GM19043 (cell line): ENCODE data around the gene IGSF23.

Source experiments
- ATAC-seq: cut with Tn5 transposase; IDR thresholded peaks from one replicate; pipeline ENCODE4 v1.9.1; 2021; ENCODE audit warnings: low read depth; ENCODE audit not compliant: unreplicated experiment

IGSF23 gene

GRCh38 chr19:44613295-44614178 is at the start of gene IGSF23:
TSS of gene IGSF23 (plus strand) at chr19:44613563. CDS start at chr19:44613646, 83 bp downstream.
- ATAC-seq, result no peak

GRCh38 chr19:44566984-44567383 is 46.4 kb upstream of the IGSF23 start:
- no peak for ATAC-seq

GRCh38 chr19:44567745-44568144 is 45.6 kb upstream of the IGSF23 start:
- ATAC-seq, result no peak

- ATAC-seq, result no peak
Measured at GRCh38 chr19:44570603-44570983, 42.8 kb upstream of the IGSF23 start.

- ATAC-seq, result no peak
Measured at GRCh38 chr19:44570984-44571684, 42.2 kb upstream of the IGSF23 start.

GRCh38 chr19:44571830-44572580 is 41.4 kb upstream of the IGSF23 start:
- ATAC-seq, result no peak

- no peak for ATAC-seq
Measured at GRCh38 chr19:44572581-44572900, 40.8 kb upstream of the IGSF23 start.

- ATAC-seq, result no peak
Measured at GRCh38 chr19:44573183-44573582, 40.2 kb upstream of the IGSF23 start.

GRCh38 chr19:44573627-44574026 is 39.7 kb upstream of the IGSF23 start:
- ATAC-seq, result no peak

- ATAC-seq, result no peak
Measured at GRCh38 chr19:44574186-44574950, 39.0 kb upstream of the IGSF23 start.

- no peak for ATAC-seq
Measured at GRCh38 chr19:44575116-44575700, 38.2 kb upstream of the IGSF23 start.

GRCh38 chr19:44576843-44577565 is 36.4 kb upstream of the IGSF23 start:
- ATAC-seq, result no peak

GRCh38 chr19:44577566-44577874 is 35.8 kb upstream of the IGSF23 start:
- ATAC-seq, result no peak

GRCh38 chr19:44579663-44580365 is 33.5 kb upstream of the IGSF23 start:
- no peak for ATAC-seq

- no peak for ATAC-seq
Measured at GRCh38 chr19:44580366-44580895, 32.9 kb upstream of the IGSF23 start.

- ATAC-seq, result no peak
Measured at GRCh38 chr19:44581288-44581687, 32.1 kb upstream of the IGSF23 start.

- ATAC-seq, result no peak
Measured at GRCh38 chr19:44582581-44583265, 30.6 kb upstream of the IGSF23 start.
